NCI-H2196 treated with DMSO at 0.1 percent for 48 hours (cell line): Measurements from ENCODE around the gene GRN.

Experiments
- DNase-seq: peaks from one replicate; lab custom pipeline; 2025; ENCODE audit not compliant: unreplicated experiment; lab: John Stamatoyannopoulos, UW

GRN gene

DNA sequence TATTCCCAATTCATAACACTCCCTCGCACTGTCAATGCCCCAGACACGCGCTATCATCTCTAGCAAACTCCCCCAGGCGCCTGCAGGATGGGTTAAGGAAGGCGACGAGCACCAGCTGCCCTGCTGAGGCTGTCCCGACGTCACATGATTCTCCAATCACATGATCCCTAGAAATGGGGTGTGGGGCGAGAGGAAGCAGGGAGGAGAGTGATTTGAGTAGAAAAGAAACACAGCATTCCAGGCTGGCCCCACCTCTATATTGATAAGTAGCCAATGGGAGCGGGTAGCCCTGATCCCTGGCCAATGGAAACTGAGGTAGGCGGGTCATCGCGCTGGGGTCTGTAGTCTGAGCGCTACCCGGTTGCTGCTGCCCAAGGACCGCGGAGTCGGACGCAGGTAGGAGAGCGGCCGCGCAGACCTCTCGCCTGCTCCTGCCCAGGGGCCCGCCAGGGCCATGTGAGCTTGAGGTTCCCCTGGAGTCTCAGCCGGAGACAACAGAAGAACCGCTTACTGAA lies at the start of gene GRN:
TSS of gene GRN (plus strand) at position 364 of the 515 bp plus-strand sequence. CDS start 3,863 bp downstream, outside the sequence.
- DNase-seq, result peak; percentile 98

DNA sequence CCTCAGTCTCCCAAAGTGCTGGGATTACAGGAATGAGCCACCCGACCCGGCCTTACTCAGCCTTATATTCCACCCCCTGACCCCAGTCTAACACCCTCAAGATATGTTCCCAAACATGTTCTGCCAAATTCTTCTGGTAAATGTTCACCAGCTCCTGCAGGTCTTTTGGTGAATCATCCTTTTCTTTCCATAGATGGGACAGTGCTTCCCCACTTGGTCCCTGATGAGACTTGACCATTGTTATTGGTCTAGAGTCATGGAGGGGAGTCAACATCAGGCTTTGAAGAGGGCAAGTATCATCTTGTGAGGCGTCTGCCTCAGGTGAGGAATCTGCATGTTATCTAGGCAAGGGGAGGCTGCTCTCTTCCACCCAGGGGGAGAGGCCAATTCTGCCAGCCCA lies 47.1 kb upstream of the GRN start:
- DNase-seq, result no peak

DNA sequence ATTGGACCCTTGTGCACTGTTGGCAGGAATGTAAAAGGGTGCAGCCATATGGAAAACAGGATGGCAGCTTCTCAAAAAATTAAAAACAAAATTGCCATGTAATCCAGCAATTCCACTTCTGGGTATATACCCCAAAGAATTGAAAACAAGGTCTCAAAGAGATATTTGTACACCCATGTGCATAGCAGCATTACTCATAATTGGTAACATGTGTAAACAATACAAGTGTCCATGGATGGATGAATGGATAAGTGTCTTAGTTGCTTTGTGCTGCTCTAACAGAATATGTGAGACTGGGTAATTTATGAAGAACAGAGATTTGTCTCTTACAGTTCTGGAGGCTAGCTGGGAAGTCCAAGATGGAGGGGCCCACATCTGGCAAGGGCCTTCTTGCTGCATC lies 40.5 kb upstream of the GRN start:
- DNase-seq, result no peak

DNA sequence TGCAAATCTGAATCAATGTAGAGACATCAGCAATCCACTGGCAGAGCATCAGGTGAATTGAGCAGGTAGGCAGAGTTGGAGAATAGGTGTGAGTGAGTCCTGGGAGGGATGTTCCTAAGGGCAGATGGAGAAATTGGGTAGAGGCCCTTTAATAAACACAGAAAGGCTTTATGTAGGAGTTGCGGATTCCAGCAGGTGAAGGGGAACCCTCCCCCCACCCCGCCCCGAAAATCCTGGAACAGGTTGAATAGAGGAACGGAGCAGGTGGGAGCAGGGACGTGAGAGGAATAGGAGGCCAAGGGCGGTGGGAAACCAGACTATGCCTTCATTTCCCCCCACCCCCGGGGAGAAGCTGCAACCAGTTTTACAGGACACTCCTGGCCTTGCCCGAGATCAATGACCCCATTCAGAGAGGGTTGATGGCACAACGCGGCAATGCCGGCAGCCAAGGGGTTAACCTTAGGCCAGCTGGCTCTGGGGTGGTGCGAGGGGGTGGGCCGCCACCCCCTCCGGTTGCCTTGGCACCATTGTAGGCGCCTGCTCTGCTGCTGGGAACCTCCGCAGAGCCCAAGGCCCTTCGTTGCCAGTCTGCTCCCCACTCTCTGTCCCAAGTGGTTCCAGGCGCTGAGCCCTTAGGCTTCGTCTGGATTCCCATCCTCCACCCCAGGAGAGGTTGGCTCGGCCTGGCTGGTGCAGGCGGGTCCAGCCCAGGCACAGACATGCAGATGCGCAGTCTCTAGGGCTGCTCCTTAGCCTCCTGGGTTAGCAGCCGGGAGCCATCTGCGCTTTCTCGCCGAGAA lies 37.5 kb upstream of the GRN start:
- peak; percentile 51 for DNase-seq

DNA sequence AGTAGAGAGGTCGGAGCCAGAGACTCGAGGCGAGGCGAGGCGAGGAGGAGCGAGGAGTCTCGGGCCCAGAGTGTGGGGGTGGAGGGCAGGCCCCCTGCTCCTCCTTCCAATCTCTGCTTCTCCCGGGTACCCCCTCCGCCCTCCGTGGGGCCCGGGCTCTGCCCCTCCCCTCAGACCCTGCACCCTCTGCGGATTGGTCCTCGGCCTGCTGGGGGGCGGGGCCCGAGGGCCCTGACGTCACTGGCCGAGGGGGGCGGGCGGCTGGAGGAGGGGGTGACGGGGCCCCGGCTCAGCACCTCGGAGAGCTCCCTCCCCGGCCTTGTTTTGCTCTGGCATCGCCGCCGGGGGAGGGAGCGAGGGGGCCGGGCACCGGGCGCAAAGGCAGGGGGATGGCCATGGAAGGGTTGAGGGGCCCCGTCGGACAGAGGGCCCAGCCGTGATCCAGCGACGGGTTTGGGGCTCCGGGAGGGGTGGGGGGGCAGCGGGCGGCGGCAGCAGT lies 36.7 kb upstream of the GRN start, which contains the start of gene RUNDC3A:
TSS of gene RUNDC3A (plus strand) at position 282 of the 499 bp plus-strand sequence. CDS start 232 bp downstream, outside the sequence.
- DNase-seq, result peak; percentile 85

DNA sequence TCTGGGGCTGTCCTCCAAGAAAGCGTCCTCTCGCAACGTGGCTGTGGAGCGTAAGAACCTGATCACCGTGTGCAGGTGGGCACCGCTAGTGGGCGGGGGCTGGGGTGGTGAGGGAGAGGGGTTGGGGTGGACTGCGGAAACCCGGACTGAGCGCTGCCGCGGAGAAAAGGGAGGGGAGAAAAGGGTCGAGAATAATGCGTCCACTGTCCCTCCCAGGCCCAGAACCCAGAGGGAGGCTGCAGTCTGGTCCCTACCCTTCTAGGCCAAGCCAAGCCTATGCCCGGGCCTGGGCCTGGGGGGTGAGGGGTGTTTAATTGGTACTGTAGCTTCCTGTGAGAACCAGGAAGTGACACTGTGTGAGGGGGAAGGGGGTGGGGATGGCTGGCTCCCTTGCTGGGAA lies 36.2 kb upstream of the GRN start:
- DNase-seq, result no peak

DNA sequence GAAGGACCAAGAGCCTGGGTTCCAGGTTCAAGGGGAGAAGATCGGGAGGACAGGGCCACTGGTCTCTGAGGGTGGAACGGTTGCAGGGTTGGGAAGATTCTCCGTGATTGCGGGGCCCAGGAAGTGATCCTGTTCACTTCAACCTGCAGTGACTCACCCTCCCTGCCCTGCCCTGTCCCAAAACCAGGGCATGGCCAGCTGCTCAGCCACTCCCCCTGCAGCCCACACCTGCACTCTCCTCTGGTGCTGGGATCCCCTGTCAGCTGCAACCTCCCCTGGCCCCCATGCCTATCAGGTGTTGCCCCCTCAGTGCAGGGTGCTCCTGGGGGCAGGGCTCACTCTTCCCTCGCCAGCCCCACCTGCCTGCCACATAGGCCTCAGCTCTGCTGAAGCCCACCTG lies 35.6 kb upstream of the GRN start:
- no peak for DNase-seq

DNA sequence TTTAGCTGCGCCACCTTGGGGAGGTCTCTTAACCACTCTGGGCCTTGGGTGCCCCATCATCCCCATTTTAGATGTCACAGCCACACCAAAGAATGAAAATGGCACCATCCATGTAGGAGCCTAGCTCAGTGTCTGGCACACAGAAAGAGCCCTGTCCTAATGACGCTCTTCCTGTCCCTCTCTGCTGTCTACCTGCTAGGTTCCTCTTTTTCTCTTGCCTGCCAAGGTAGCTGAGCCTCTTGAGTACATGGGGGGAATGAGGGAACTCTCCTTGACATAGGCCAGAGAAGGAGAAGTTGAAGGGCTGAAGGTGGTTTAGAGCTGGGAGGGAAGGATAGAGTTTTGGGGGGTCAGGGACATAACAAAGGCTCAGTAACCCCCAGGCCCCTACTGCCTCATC lies 34.9 kb upstream of the GRN start:
- no peak for DNase-seq

DNA sequence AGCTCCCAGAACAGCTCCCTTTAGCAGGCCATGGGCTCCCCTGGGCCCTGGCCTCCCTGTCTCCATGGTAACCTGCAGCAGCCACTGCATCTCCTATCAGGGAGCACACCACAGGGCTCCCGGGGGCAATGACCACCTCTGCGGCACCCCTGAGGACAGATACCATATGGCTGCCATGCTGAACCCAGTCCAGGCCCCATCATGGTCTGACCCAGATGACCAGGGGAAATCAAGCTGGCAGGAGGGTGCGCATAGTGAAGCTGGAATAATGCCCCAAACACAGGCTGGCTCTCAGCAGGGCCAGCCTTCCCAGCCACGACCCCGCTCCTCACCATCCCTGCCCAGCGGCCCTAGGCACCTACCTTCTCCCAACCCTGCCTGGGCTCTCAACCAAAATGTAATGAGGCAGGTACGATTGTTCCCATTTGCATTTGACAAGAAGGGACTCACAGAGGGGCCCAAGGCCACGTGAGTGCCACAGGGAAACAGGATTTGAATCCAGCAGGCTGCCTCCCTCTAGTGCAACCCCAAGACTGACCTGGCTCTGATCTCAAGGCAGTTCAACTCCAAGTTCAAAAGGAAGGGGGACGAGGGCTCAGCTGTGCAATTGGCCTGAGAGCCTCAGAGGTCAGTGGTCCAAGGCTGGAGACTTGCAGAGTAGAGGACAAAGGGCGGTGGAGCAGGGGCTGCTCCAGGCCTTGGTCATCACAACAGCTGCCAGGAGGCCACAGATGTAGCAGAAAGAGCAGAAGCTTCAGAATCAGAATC lies 34.3 kb upstream of the GRN start:
- no peak for DNase-seq

DNA sequence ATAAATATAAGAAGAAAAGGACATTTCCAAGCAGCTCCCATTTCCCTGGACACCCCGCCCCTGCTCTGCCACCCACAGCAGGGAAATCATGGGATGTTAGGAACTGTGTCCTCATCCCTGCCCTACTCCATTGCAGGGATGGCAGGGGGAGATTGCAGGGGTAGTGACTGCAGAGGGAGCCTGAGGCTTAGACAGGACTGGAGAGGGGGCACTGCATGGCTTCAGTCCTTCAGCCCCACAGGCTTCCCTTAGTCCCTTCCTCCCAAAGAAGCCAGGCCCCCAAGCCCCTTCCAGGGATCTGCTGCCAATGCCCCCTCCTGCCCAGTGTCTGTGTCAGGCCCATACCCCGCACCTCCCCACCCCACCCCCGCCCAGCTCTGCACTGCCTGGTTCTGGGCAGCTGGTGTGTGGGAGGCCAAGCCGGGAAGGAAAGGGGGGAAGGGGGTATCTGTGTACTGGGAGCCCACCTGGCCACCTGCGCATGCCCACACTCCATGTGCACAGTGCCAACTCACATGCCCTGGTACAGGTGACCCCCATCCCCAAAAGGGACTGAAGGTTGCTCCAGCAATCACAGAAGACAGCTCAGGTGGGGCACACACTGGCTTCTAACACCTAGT lies 33.4 kb upstream of the GRN start:
- no peak for DNase-seq

DNA sequence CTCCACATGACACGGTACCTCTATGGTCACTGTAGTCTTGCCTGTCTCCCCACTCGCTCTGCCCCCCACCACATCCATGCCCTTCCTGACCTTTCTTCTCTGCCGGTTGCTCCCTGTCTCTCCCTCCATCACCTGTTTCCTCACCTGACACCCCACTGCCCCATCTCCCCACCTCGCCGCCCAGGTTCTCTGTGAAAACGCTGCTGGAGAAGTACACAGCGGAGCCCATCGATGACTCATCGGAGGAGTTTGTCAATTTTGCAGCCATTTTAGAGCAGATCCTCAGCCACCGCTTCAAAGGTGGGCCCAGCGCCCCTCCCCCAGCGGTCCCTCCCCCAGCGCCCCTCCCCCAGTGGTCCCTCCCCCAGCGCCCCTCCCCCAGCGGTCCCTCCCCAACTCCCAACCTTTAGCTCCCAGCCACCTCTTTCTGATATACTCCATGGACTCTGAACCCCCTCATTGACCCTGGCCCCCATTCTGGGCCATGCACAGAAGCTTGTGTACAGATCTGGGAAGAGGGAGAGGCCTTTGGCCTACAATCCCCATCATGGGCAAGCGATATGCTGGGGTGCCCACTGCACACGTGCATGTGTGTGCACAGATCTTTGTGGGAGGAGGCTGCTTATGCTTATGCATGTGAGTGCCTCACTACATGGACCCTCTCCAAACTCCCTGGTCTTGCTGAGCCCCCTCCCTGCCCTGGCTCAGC lies 32.6 kb upstream of the GRN start:
- DNase-seq, result no peak

DNA sequence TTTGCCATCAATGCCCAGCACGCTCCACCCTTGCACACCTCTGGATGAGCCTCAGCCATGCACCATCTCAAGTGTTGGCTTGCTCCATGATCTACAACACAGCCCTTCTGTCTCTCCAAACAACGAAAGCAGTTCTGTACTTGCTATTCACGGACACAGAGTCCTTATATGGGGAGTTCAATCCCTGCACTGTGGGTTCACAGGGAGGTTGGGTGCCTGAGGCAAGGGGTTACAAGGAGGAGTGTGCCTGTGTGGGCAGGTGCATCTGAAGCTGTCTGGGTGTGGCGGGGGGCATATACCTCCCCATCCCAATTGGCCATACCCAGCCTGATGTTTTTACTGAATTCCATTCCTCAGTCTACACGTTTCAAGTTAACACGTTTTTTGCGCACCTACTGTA lies 31.1 kb upstream of the GRN start:
- DNase-seq, result no peak

DNA sequence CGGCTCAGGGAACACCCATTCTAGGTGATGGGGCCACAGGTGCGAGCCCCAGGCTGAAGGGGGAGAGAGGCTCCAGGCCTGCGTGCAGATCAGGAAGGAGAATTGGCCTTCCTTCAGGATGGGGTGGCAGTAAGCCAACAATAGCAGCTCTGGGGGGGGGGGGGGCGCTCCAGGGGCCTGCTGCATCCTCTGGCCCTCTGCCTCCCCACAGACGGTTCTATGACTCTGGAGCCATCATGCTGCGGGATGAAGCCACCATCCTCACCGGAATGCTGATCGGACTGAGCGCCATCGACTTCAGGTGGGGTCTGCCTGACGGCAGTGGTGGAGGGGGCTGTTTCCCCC lies 30.6 kb upstream of the GRN start:
- DNase-seq, result no peak

DNA sequence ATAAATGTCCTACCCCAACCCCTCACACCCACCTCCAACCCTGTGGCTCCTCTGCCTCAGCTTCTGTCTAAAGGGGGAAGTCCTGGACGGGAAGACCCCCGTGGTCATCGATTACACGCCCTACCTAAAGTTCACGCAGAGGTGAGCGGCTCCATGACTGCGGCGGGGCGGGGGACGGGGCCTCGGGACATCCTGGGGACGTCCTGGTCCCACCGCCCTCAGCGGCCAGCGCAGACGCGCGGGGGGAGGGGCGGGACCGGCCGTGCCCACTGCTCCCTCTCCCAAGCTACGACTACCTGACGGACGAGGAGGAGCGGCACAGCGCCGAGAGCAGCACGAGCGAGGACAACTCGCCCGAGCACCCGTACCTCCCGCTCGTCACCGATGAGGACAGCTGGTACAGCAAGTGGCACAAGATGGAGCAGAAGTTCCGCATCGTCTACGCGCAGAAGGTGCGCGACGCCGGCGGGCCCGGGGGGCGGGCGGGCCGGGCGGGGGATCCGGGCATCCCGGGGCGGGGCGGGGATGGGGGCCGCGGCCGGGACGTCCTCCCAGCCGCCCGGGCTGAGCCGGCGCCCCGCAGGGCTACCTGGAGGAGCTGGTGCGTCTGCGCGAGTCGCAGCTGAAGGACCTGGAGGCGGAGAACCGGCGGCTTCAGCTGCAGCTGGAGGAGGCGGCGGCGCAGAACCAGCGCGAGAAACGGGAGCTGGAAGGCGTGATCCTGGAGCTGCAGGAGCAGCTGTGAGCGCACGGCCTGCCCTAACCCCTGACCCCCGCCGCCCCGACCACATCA lies 30.0 kb upstream of the GRN start:
- DNase-seq, result peak; percentile 53

DNA sequence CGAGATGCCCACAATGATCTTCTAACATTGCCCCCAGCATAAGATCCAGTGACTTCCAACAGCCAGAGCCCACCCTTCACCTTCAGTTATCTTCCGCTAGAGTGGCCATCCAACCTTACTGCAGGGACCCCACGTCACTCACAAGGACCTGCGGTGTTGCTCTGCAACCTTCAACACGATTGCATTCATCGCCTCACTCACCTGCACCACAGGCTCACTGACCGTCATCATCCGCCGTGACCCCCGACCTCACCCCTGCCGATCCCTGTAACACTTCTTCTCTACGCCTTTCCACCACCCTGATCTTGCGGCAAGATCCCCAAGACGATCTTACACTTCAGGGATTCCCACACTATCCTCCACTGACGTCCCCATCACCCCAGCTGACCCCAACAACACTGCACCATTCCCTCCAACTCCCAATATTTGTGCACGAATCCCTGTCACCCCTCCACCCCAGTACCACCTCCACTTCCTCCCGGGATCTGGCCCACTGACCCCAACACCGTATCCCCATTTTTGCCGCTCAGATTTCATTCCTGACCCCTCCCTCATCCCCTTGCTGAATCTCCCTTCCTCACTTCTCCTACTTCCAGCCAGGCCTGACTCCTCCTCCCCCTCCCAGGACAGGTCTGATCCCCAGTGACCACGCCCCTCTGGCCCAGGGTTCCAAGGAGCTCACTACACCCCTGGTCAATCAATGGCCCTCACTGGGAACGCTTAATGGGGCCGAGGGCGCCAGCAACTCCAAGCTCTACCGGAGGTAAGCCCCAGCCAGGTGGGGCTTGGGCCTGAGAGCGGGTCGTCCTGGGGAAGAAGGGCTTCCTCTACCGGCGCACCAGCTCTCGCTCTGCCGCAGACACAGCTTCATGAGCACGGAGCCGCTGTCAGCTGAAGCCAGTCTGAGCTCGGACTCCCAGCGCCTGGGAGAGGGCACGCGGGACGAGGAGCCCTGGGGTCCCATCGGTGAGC lies 29.1 kb upstream of the GRN start:
- DNase-seq, result no peak

DNA sequence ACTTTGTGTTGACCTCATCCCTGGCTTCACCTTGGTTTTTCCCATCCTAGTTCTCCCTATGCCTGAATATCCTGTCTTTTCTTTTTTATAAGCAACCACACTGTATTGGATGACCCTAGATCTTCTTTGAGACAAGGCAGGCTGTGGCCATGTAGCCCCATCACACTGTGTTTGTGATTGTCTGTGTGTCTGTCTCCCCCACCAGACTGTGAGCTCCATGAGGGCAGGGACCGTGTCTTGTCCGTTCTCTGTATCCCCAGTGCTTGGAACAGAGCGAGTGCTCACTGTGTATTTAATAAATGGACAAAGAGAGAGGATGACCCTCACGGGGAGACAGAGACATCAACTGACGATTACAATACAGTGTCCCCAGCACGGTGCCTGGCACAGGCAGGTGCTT lies 27.6 kb upstream of the GRN start:
- DNase-seq, result no peak

DNA sequence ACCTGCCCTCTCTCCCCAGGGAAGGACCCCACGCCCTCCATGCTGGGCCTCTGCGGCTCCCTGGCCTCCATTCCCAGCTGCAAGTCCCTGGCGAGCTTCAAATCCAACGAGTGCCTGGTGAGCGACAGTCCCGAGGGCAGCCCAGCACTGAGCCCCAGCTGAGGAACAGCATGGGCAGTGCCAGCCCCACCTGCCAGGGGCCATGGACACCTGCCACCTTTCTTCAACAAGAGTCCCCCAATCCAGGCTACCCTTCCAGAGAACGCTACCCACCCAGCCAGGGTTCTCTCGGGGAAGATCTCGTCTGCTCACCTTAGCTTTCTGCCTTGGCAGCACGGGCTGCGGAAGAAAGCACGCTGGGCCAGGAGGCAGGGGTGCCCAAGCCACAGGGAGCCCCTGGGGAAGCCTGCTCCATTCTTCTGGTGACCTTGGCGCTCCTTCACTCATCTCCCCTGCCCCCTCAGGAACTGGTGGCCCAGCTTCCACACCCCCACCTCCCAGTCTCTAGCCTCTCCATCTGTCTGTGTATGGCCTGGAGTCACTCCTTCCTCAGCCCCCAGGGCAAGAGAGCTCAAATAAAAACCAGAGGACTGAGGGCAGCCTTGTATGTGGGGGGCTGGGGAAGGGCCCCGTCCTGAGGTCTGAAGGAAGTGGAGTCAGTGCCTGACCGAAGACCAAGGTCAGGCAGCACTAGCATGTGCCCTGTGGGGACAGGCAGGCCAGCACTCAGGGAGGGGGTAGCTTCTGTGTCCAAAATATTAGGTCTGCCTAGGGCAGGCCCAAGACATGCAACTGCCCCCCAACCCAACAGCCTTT lies 26.8 kb upstream of the GRN start:
- no peak for DNase-seq

DNA sequence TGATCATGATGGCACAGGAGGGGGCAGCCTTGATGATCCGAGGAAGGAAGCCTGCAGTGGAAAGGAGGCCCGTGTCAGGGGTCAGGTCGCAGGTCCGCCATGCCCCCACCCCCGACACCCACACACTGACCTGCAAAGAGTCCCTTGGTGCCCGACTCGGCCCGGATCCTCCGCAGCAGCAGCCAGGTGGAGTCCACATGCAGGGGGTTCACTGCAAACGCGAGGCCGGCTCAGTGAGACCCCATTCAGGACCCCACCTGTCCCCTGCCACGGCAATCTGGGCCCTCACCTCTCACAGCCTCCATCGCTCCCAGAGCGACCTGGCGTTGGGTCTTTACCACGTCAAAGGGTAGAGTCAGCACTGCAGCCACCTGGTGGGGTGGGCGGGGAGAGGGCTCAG lies 25.0 kb upstream of the GRN start:
- no peak for DNase-seq
